Right lobe of liver (tissue), 4 donors: Measurements from ENCODE around the gene IL5RA.

Experiments
- CTCF ChIP-seq, 4 donors: fragments of 200-600 bp in 3 of 4; fragments of 450-650 bp in 1 of 4; IDR thresholded peaks; one replicate each; pipeline versions ENCODE4 v1.5.1 to v1.8.0; 2016 to 2022; ENCODE audit warnings: antibody characterized with exemption in 4 of 4, mild to moderate bottlenecking in 2 of 4
- POLR2A ChIP-seq: fragments of 450-650 bp; IDR thresholded peaks from one replicate; pipeline ENCODE4 v1.6.1; 2017; ENCODE audit warnings: antibody characterized with exemption, mild to moderate bottlenecking
- donor health status: DM: no; HTN: no; CAD: no.
- donor health status: DM: no; HTN: no; CAD: no.
- donor health status: DM: no; HTN: yes; CAD: no.

GRCh38 chr3:3059645-3060044 is 50.5 kb downstream of the IL5RA start:
- TF ChIP-seq CTCF (IDR thresholded peaks at IDR 0.05) (no peak), POLR2A (no peak)
